Activated B cell treated with CpG ODN at 0.5 μM for 24 hours (primary cell): ENCODE data around the gene WDR43. TPM values are rescaled to one million over a fixed set of nuclear protein-coding genes. Genes with fewer than 3 reads are reported as not detected.

Experiments used
- ATAC-seq: fragments of 200-7000 bp; cut with Tn5 transposase; one replicate; pipeline ENCODE4 v1.10.0; 2021; ENCODE audit warnings: low read depth, mild to moderate bottlenecking, moderate library complexity
- CTCF ChIA-PET: fragments of 350-600 bp; sonication (Branson Sonifier 250); formaldehyde crosslinking; loops from one replicate; lab custom pipeline; 2021; ENCODE audit warnings: antibody characterized with exemption; lab: Charles Lee
- POLR2A ChIA-PET: fragments of 350-600 bp; sonication (Branson Sonifier 250); formaldehyde crosslinking; loops from one replicate; lab custom pipeline; 2021; ENCODE audit warnings: antibody characterized with exemption; lab: Charles Lee
- DNase-seq: peaks from one replicate; pipeline ENCODE4 v3.0.0; 2022
- H3K27ac Mint-ChIP-seq: one replicate; pipeline ENCODE4 v1.8.0; 2020; ENCODE audit warnings: mixed read lengths
- H3K27me3 Mint-ChIP-seq: one replicate; pipeline ENCODE4 v1.8.0; 2021; ENCODE audit warnings: mixed read lengths
- H3K36me3 Mint-ChIP-seq: one replicate; pipeline ENCODE4 v1.8.0; 2021; ENCODE audit warnings: low read depth, mixed read lengths
- H3K4me1 Mint-ChIP-seq: one replicate; pipeline ENCODE4 v1.8.0; 2021; ENCODE audit warnings: mixed read lengths
- H3K4me3 Mint-ChIP-seq: one replicate; pipeline ENCODE4 v1.8.0; 2020; ENCODE audit warnings: mild to moderate bottlenecking, mixed read lengths
- H3K9me3 Mint-ChIP-seq: one replicate; pipeline ENCODE4 v1.8.0; 2020; ENCODE audit warnings: mixed read lengths
- CTCF ChIP-seq: fragments of 200-600 bp; IDR thresholded peaks from one replicate; pipeline ENCODE4 v1.8.0; 2022; ENCODE audit warnings: antibody characterized with exemption, mild to moderate bottlenecking
- intact Hi-C: fragments of 100-400 bp; cut with micrococcal nuclease; formaldehyde crosslinking; loops from one replicate; pipeline ENCODE4 v1.15.1; 2024
- total RNA-seq: library from RNA; stranded (reverse); gene quantifications from 2 replicates; pipeline ENCODE4 v1.2.3, GENCODE V29; 2022

The WDR43 gene
- total RNA-seq, 1 donor from 2014 or later, result 98.8 TPM

GRCh38 chr2:28979576-28980366, 85.3 kb downstream of the WDR43 start:
- peaks cover 6% of the 10 kb centered on the region for H3K27me3 Mint-ChIP-seq
- ChIA-PET CTCF (interaction anchor here (0.7 kb wide), 1 partner anchor 203 kb away, joined by 3 read pairs; no protein-coding TSS in a partner anchor), POLR2A (no interaction called here)
- H3K4me1 Mint-ChIP-seq, result no peaks in the 10 kb centered on the region
- H3K27ac Mint-ChIP-seq, result no peak overlapping the region
- TF ChIP-seq CTCF, result no peak
- DNase-seq (no peak), ATAC-seq (no peak)
- H3K36me3 Mint-ChIP-seq, result no peaks in the 10 kb centered on the region
- no peak overlapping the region for H3K4me3 Mint-ChIP-seq
- intact Hi-C loops, result no loop called here
- H3K9me3 Mint-ChIP-seq, result no peaks in the 10 kb centered on the region

- ChIA-PET CTCF (no interaction called here), POLR2A (no interaction called here)
- no peaks in the 10 kb centered on the region for H3K4me1 Mint-ChIP-seq
- no peak for DNase-seq
- no peak for TF ChIP-seq CTCF
- H3K4me3 Mint-ChIP-seq, result no peak overlapping the region
- H3K27me3 Mint-ChIP-seq, result peaks cover 6% of the 10 kb centered on the region
- intact Hi-C loops, result no loop called here
- no peaks in the 10 kb centered on the region for H3K36me3 Mint-ChIP-seq
- no peak for ATAC-seq
- H3K27ac Mint-ChIP-seq, result no peak overlapping the region
- no peaks in the 10 kb centered on the region for H3K9me3 Mint-ChIP-seq
Measured at GRCh38 chr2:28980368-28981015, 86.0 kb downstream of the WDR43 start.

- Mint-ChIP-seq H3K27ac (no peak within 1 kb of the TSS), H3K27me3 (peaks cover 4% of the 10 kb centered on the region), H3K4me3 (no peak within 1 kb of the TSS), H3K4me1 (no peaks in the 10 kb centered on the region), H3K36me3 (no peaks in the 10 kb centered on the region), H3K9me3 (no peaks in the 10 kb centered on the region)
- intact Hi-C loops, result no loop called here
- DNase-seq, result no peak
- ChIA-PET CTCF (no interaction called here), POLR2A (no interaction called here)
- ATAC-seq, result no peak
- no peak for TF ChIP-seq CTCF
Measured at GRCh38 chr2:28981016-28981441, 86.6 kb downstream of the WDR43 start, which contains the start of gene TOGARAM2. TOGARAM2 (plus strand) TSS chr2:28981298; CDS start chr2:28994835, 13,537 bp downstream.

- no peak for DNase-seq
- intact Hi-C loops, result no loop called here
- H3K4me3 Mint-ChIP-seq, result no peak overlapping the region
- no peaks in the 10 kb centered on the region for H3K27me3 Mint-ChIP-seq
- no peaks in the 10 kb centered on the region for H3K9me3 Mint-ChIP-seq
- CTCF ChIA-PET, result no interaction called here
- TF ChIP-seq CTCF, result no peak
- H3K36me3 Mint-ChIP-seq, result no peaks in the 10 kb centered on the region
- POLR2A ChIA-PET, result no interaction called here
- no peak for ATAC-seq
- H3K27ac Mint-ChIP-seq, result no peak overlapping the region
- H3K4me1 Mint-ChIP-seq, result no peaks in the 10 kb centered on the region
Measured at GRCh38 chr2:28981620-28982376, 87.3 kb downstream of the WDR43 start.
